Smooth muscle cell of trachea (primary cell): ENCODE data around the gene L1CAM. TPM values are rescaled to one million over a fixed set of nuclear protein-coding genes. Genes with fewer than 3 reads are reported as not detected.

Experiments used
- total RNA-seq: library from RNA; depleted of rRNA; stranded (reverse); fragments of >200 nt; gene quantifications from 2 replicates; pipeline ENCODE4 v1.2.1, GENCODE V29; 2014

Gene L1CAM
- 1.2 and 1.6 TPM in 2 replicates for total RNA-seq

GRCh38 chrX:153885968-153886903, at the start of gene L1CAM:
Gene L1CAM (minus strand): TSS chrX:153886173. CDS start chrX:153875836, 10,337 bp downstream.

GRCh38 chrX:153934762-153935325, 48.9 kb upstream of the L1CAM start, which contains the start of gene NAA10:
Gene NAA10 (minus strand): TSS chrX:153935037. CDS start chrX:153934904, 133 bp downstream.

GRCh38 chrX:153925739-153926551, 40.0 kb upstream of the L1CAM start, which contains the start of gene ARHGAP4:
Gene ARHGAP4 (minus strand): TSS chrX:153926264. CDS start chrX:153926202, 62 bp downstream.

GRCh38 chrX:153903991-153904957, 18.3 kb upstream of the L1CAM start, which contains the start of gene AVPR2:
Gene AVPR2 (plus strand): TSS chrX:153904673. CDS start chrX:153905146, 473 bp downstream.

GRCh38 chrX:153829799-153830639, 56.0 kb downstream of the L1CAM start, which contains the start of gene PDZD4:
Gene PDZD4 (minus strand): TSS chrX:153830544. CDS start chrX:153830298, 246 bp downstream.

Other genes starting within 250 kb of the L1CAM start
- gene DUSP9, start 239.0 kb downstream of the L1CAM start, total RNA-seq: under 0.01 TPM in 1 of 2 replicates, not detected in the other
- 1.2 TPM in 1 of 2 replicates, not detected in the other for gene PNCK, start 212.4 kb downstream of the L1CAM start, total RNA-seq
- gene SLC6A8, start 198.2 kb downstream of the L1CAM start, total RNA-seq: 8.9 and 14.9 TPM in 2 replicates
- gene BCAP31, start 161.8 kb downstream of the L1CAM start, total RNA-seq: 115 and 129 TPM in 2 replicates
- gene ABCD1, start 161.3 kb downstream of the L1CAM start, total RNA-seq: 15.7 and 26.0 TPM in 2 replicates
- 2.3 and 6.1 TPM in 2 replicates for gene PLXNB3, start 121.9 kb downstream of the L1CAM start, total RNA-seq
- gene SRPK3, start 105.1 kb downstream of the L1CAM start, total RNA-seq: 0.58 and 1.5 TPM in 2 replicates
- 62.4 and 63.3 TPM in 2 replicates for gene IDH3G, start 91.8 kb downstream of the L1CAM start, total RNA-seq
- 55.1 and 119 TPM in 2 replicates for gene SSR4, start 91.5 kb downstream of the L1CAM start, total RNA-seq
- 0.15 and 0.33 TPM in 2 replicates for gene PDZD4, start 55.6 kb downstream of the L1CAM start, total RNA-seq
- gene AVPR2, start 18.5 kb upstream of the L1CAM start, total RNA-seq: not detected in 2 replicates
- 2.3 and 2.6 TPM in 2 replicates for gene ARHGAP4, start 40.1 kb upstream of the L1CAM start, total RNA-seq
- 39.0 and 41.8 TPM in 2 replicates for gene NAA10, start 48.9 kb upstream of the L1CAM start, total RNA-seq
- gene RENBP, start 58.5 kb upstream of the L1CAM start, total RNA-seq: 1.3 and 1.5 TPM in 2 replicates
- gene HCFC1, start 85.6 kb upstream of the L1CAM start, total RNA-seq: 18.9 and 21.1 TPM in 2 replicates
- 6.8 and 10.9 TPM in 2 replicates for gene TMEM187, start 86.6 kb upstream of the L1CAM start, total RNA-seq
- 52.8 and 87.7 TPM in 2 replicates for gene IRAK1, start 133.7 kb upstream of the L1CAM start, total RNA-seq
- 25.3 and 37.1 TPM in 2 replicates for gene MECP2, start 211.5 kb upstream of the L1CAM start, total RNA-seq